Esophagus (tissue), 2 donors: Measurements from ENCODE around the gene ST6GAL1. TPM values are rescaled to one million over a fixed set of nuclear protein-coding genes. Genes with fewer than 3 reads are reported as not detected.
"Not testable (repeated sequence)": the region's sequence is repeated elsewhere in the genome, so short reads cannot be mapped to it uniquely, and the experiment has no call there.

Experiments used
- H3K27ac ChIP-seq, 2 donors: one replicate each; pipeline ENCODE4 v1.5.1; 2013; ENCODE audit warnings: low read depth in 2 of 2, mild to moderate bottlenecking in 2 of 2, inconsistent platforms in 1 of 2, low read length in 1 of 2, moderate library complexity in 1 of 2
- H3K27me3 ChIP-seq, 2 donors: one replicate each; pipeline ENCODE4 v1.6.1; 2013; ENCODE audit warnings: low read length in 2 of 2, control low read depth in 1 of 2, mild to moderate bottlenecking in 1 of 2; ENCODE audit not compliant: insufficient read depth in 2 of 2, control insufficient read depth in 1 of 2
- H3K36me3 ChIP-seq, 2 donors: one replicate each; pipeline ENCODE4 v1.6.1; 2013; ENCODE audit warnings: low read length in 1 of 2; ENCODE audit not compliant: control insufficient read depth in 2 of 2, insufficient read depth in 2 of 2
- H3K4me1 ChIP-seq, 2 donors: one replicate each; pipeline ENCODE4 v1.6.1; 2013; ENCODE audit warnings: low read length in 1 of 2; ENCODE audit not compliant: control insufficient read depth in 2 of 2, insufficient read depth in 2 of 2
- H3K4me3 ChIP-seq, 2 donors: one replicate each; pipeline ENCODE4 v1.5.1; 2013; ENCODE audit warnings: low read length in 2 of 2, mild to moderate bottlenecking in 2 of 2, low read depth in 1 of 2, moderate library complexity in 1 of 2
- H3K9me3 ChIP-seq, 2 donors: one replicate each; pipeline ENCODE4 v1.6.1; 2013; ENCODE audit warnings: mild to moderate bottlenecking in 2 of 2, low read depth in 1 of 2, low read length in 1 of 2, moderate library complexity in 1 of 2; ENCODE audit not compliant: control insufficient read depth in 2 of 2, insufficient read depth in 1 of 2
- WGBS, 2 donors: extraction: QIAGEN DNeasy Blood & Tissue Kit; methylation state at CpG; one replicate each; pipeline ENCODE4 v1.1.7; 2013; 5-methylcytosine and 5-hydroxymethylcytosine counted together
- polyA plus RNA-seq, 2 donors: library from polyadenylated mRNA; stranded (reverse); fragments of 200-250 nt; gene quantifications; one replicate each; pipeline ENCODE4 v1.2.3, GENCODE V29; 2013
- donor health status: healthy with polysubstance abuse.
- donor health status: Bipolar disorder and iron deficiency.

ST6GAL1 gene
- polyA plus RNA-seq, 2 donors, result 2.0 to 3.0 TPM

DNA sequence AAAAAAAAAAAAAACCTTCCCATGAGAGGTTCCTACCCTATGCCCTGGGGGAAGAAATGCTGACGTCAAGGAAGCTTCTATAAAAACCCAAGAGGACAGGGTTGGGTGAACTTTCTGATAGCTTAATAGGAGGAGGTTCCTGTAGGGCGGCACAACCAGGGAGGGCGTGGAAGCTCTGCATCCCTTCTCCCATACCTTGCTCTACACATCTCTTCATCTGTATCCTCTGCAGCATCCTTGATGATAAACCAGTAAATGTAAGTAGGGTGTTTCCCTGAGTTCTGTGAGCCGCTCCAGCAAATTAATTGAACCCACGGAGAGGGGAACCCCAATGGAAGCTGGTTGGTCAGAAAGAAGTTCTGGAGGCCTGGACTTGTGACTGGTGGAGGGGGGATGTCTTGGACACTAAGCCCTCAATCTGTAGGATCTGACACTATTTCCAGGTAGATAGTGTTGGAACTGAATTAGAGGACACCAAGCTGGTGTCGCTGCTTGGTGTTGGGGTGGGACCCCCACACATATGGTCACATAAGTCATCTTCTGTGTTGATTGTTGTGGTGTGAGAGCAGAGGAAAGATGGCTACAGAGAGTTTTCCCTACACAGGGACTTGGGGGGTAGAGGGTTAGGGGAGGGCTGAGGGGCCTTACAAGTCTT lies 91.5 kb downstream of the ST6GAL1 start:
- no peak overlapping the region for H3K27ac ChIP-seq
- 87 to 92% methylated on average over 6 of the region's 6 CpGs for WGBS, 2 donors

DNA sequence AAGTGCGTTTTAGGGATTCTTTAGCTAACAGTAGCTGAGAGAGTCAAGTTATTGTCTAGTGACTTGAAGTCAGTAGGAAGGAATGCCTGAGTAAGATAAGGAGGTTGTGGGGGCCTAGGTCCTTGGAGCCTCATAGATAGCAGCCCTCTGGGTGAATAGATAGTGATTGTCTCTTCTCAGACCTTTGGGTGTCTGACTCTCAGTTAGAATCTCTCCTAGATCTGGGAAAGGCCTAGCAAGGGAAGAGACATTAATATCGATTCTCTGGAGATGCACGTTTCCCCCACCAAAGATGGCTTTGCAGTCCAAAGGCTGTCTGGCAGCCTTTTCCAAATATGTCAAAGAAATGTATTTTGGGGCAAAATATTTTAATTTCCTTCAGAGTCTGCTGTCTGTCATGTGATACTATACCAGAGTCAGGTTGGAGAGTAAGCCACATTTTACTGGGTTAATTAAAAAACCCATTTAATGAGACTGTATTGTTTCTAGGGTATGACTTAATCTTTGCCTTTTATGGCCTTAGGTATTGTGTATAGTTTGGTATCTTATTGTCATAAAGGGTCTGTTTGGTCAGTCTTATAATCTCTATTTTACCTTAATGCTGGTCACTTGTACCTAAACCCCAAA lies 92.2 kb downstream of the ST6GAL1 start:
- H3K36me3 ChIP-seq, result no peaks in the 10 kb centered on the region
- no peak overlapping the region for H3K27ac ChIP-seq
- H3K9me3 ChIP-seq, result no peaks in the 10 kb centered on the region
- no peaks in the 10 kb centered on the region for H3K4me1 ChIP-seq
- 90 to 93% methylated on average over 3 of the region's 3 CpGs for WGBS, 2 donors
- no peaks in the 10 kb centered on the region for H3K27me3 ChIP-seq
- no peak overlapping the region for H3K4me3 ChIP-seq

More for the DNA sequence above, 91.5 kb downstream of the ST6GAL1 start:
- no peaks in the 10 kb centered on the region for H3K27me3 ChIP-seq
- no peaks in the 10 kb centered on the region for H3K4me1 ChIP-seq
- no peaks in the 10 kb centered on the region for H3K9me3 ChIP-seq
- no peaks in the 10 kb centered on the region for H3K36me3 ChIP-seq
- H3K4me3 ChIP-seq, result no peak overlapping the region

DNA sequence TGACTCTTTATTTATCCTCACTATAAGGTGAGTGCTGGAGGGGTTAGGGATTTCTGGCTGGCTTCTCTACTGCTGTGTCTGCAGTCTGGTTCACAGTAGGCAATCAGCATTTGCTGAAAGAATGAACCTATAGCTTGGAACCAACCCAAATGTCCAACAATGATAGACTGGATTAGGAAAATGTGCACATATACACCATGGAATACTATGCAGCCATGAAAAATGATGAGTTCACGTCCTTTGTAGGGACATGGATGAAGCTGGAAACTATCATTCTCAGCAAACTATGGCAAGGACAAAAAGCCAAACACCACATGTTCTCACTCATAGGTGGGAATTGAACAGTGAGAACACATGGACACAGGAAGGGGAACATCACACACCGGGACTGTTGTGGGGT lies 93.0 kb downstream of the ST6GAL1 start:
- WGBS, 2 donors, result 50 to 82% methylated on average over 2 of the region's 2 CpGs

DNA sequence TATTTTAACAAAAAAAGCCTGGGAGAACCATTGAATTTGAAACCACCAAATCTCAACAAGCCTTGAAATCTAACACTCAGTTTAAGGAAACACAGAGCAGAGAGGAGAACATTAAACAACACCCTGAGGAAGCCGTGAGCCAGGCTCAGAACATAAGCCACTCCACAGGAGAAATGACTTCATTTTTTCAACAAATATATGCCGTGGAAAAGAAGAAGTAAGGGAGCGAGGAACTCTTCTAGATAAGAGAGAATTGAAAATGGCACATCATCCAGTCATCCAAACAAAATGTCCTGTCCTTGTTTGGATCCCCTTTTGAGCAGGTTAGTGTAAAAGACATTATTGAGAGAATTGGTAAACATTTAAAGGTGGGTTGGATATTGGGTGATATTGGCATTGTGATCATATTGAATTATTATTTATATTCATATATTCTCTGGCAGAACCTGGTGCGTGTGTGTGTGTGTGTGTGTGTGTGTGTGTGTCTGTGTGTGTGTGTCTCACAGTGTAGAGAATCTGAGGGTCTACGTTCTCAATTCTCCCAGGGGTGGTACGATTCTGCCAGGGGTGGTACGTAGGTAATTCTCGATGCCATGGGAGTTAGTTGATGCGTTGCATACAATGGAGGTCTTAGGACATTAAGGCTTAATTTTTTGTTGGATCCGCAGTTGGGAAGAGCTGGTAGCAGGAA lies 94.4 kb downstream of the ST6GAL1 start:
- Histone ChIP-seq H3K36me3 (no peaks in the 10 kb centered on the region), H3K4me3 (no peak overlapping the region), H3K4me1 (no peaks in the 10 kb centered on the region), H3K27ac (no peak overlapping the region), H3K27me3 (no peaks in the 10 kb centered on the region), H3K9me3 (no peaks in the 10 kb centered on the region)
- WGBS, 2 donors, result 75 to 79% methylated on average over 10 of the region's 10 CpGs

More for the DNA sequence above, 93.0 kb downstream of the ST6GAL1 start:
- not testable (repeated sequence) for H3K27me3 ChIP-seq, H3K27ac ChIP-seq, H3K9me3 ChIP-seq, H3K36me3 ChIP-seq, H3K4me3 ChIP-seq, H3K4me1 ChIP-seq

DNA sequence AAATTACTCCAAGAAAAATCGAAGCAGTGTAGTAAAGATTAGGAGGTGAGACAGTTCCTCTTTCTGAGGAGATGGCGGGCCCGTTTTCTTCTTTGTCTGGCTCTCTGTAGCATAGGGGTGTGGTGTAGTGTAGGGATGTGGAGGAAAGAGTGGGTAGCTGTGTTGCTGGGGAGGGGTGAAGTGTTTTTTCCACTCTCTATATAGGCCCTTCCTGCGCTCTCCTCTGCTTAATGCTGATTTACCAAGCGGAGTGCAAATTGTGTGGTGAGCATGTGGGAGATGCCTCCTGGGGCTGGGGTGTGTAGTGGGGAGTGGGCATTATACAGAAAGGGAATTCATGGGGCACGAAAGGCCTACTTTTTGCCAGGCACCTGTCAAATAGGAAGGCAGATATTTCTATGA lies 94.9 kb downstream of the ST6GAL1 start:
- 77 to 82% methylated on average over 6 of the region's 6 CpGs for WGBS, 2 donors
- no peaks in the 10 kb centered on the region for H3K36me3 ChIP-seq
- no peak overlapping the region for H3K4me3 ChIP-seq
- H3K27me3 ChIP-seq, result no peaks in the 10 kb centered on the region
- no peaks in the 10 kb centered on the region for H3K4me1 ChIP-seq
- no peaks in the 10 kb centered on the region for H3K9me3 ChIP-seq
- H3K27ac ChIP-seq, result no peak overlapping the region

DNA sequence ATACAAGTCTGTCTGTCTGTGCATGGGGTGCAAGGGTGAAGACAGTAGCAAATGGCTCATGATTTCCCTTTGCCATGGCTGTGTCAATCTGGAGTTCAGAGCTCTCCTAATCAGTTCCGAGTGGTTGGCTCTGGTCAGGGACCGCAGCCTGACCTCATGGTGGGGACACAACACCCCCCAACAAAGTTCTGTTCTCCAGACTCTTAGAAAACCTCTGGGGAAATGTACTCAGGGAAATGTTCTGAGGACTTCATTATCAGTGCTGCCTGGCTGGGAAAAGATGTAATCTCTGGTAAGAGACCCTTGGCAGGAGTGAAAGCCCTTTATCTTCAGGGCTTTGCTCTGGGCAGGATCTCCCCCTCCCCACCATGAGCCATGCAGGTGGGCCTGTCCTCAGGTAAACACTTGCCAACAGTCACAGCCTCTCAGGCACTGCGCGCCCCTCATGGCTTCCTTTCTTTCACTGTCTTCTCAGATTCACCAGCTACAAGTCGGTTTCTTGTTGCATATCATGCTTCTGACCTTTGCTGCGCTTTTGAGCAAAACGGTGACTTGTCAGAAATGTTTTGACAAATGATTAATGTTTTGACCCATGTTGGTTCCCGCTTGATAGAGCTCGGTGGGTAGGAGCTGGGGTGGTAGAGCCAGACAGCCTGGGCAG lies 95.5 kb downstream of the ST6GAL1 start:
- Histone ChIP-seq H3K9me3 (no peaks in the 10 kb centered on the region), H3K27ac (no peak overlapping the region)
- 59 to 67% methylated on average over 9 of the region's 9 CpGs for WGBS, 2 donors

DNA sequence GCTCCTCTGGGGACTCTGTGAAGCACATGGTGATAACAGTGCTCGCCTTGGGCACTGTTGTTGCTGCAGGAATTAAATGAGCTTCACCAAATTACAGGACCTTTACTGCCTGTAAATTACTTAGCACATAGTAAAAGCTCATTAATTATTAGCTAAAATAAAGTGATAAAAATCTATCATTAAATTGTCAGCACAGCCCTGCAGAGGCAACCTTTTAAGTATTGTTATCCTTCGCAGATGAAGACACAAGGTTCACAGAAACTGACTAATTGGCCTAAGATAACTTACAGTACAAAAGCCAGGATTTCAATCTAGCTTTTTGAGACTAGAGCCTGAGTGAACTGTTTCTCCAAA lies 96.0 kb downstream of the ST6GAL1 start:
- Histone ChIP-seq H3K27ac (no peak overlapping the region), H3K27me3 (no peaks in the 10 kb centered on the region), H3K4me1 (no peaks in the 10 kb centered on the region), H3K9me3 (no peaks in the 10 kb centered on the region), H3K36me3 (no peaks in the 10 kb centered on the region), H3K4me3 (no peak overlapping the region)
- 73 to 92% methylated on average over 2 of the region's 2 CpGs for WGBS, 2 donors

More for the DNA sequence above, 95.5 kb downstream of the ST6GAL1 start:
- H3K4me1 ChIP-seq, result no peaks in the 10 kb centered on the region
- H3K27me3 ChIP-seq, result no peaks in the 10 kb centered on the region
- no peaks in the 10 kb centered on the region for H3K36me3 ChIP-seq
- no peak overlapping the region for H3K4me3 ChIP-seq

DNA sequence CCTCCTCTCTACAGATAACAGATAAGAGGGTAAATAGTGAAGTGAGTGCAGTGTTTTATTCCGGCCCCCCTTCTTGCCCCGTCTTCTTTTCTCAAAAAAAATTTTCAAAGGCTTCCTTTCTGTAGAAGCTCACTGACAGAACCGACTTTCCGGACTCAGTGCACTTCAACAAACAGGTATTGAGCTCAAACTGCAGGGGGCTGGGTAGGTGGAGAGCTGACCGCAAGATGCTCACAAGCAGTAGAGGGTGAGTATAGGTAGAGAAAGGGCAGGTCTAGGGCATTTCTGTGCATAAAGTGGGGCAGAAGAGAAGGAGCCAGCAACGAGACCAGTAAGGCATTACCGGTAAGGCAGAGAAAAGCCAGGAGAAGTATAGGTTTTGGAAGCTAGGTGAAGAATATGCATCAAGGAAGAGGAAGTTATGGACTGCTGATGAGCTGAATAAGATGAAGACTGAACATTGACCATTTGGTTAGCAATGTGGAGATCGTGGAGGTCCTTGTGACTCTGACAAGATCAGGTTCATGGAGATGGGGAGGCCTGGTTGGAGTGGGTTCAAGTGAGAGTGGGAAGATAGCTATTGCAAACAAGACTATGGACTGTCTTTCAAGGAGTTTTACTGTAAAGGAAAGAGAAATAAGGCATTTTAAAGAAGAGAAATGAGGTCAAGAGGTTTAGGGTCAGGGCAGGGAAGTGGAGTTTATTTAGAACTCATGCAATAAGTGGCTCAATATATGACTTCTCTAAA lies 97.4 kb downstream of the ST6GAL1 start:
- H3K36me3 ChIP-seq, result no peaks in the 10 kb centered on the region
- 65 to 77% methylated on average over 8 of the region's 8 CpGs for WGBS, 2 donors
- no peaks in the 10 kb centered on the region for H3K27me3 ChIP-seq
- no peak overlapping the region for H3K4me3 ChIP-seq
- no peak overlapping the region for H3K27ac ChIP-seq
- H3K4me1 ChIP-seq, result no peaks in the 10 kb centered on the region
- H3K9me3 ChIP-seq, result no peaks in the 10 kb centered on the region

DNA sequence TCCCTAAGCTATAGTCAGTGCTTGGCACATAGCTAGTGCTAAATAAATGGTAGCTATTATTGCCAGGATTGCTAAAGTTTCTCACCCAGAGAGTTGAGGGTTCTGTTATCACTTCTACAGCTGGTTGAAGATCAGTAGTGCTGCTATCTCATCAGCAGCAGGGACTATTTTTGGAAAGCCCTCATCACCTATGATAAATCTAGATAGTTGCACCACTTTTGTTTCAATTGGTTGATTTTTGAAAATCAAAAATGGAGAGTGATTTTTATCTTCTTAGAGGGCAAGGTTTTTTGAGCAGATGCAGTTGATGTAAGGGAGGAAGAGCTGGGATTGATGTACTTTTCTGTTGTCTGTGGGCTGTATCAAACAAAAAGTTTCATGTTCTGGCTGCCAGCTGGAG lies 101.6 kb downstream of the ST6GAL1 start:
- Histone ChIP-seq H3K9me3 (no peaks in the 10 kb centered on the region), H3K36me3 (no peaks in the 10 kb centered on the region), H3K4me1 (no peaks in the 10 kb centered on the region), H3K27me3 (no peaks in the 10 kb centered on the region), H3K27ac (no peak overlapping the region), H3K4me3 (no peak overlapping the region)
